ENCODE results near the gene TMEM242.

Gene TMEM242

GRCh38 chr6:157270916-157271315 lies 52.4 kb downstream of the TMEM242 start:
- DNase-seq: no peak

- DNase-seq: no peak
Measured at GRCh38 chr6:157270308-157270707, 53.0 kb downstream of the TMEM242 start.

GRCh38 chr6:157269261-157269794 lies 54.0 kb downstream of the TMEM242 start:
- DNase-seq: peak; percentile 70

GRCh38 chr6:157268835-157269234 lies 54.5 kb downstream of the TMEM242 start:
- no peak for DNase-seq

- no peak for DNase-seq
Measured at GRCh38 chr6:157268396-157268795, 54.9 kb downstream of the TMEM242 start.

GRCh38 chr6:157267654-157268053 lies 55.7 kb downstream of the TMEM242 start:
- no peak for DNase-seq

GRCh38 chr6:157267109-157267611 lies 56.2 kb downstream of the TMEM242 start:
- DNase-seq: no peak

GRCh38 chr6:157266274-157267101 lies 56.8 kb downstream of the TMEM242 start:
- no peak for DNase-seq

GRCh38 chr6:157265635-157266034 lies 57.7 kb downstream of the TMEM242 start:
- no peak for DNase-seq

GRCh38 chr6:157265186-157265585 lies 58.1 kb downstream of the TMEM242 start:
- no peak for DNase-seq

GRCh38 chr6:157264701-157265100 lies 58.6 kb downstream of the TMEM242 start:
- no peak for DNase-seq

- DNase-seq: no peak
Measured at GRCh38 chr6:157263881-157264397, 59.4 kb downstream of the TMEM242 start.

GRCh38 chr6:157263146-157263545 lies 60.2 kb downstream of the TMEM242 start:
- no peak for DNase-seq

- DNase-seq: no peak
Measured at GRCh38 chr6:157261606-157262005, 61.7 kb downstream of the TMEM242 start.

- DNase-seq: no peak
Measured at GRCh38 chr6:157260735-157261410, 62.4 kb downstream of the TMEM242 start.

GRCh38 chr6:157259443-157259842 lies 63.9 kb downstream of the TMEM242 start:
- no peak for DNase-seq

GRCh38 chr6:157258878-157259277 lies 64.4 kb downstream of the TMEM242 start:
- no peak for DNase-seq

- no peak for DNase-seq
Measured at GRCh38 chr6:157255079-157255478, 68.2 kb downstream of the TMEM242 start.

- no peak for DNase-seq
Measured at GRCh38 chr6:157254538-157254937, 68.8 kb downstream of the TMEM242 start.

- DNase-seq: no peak
Measured at GRCh38 chr6:157253699-157254098, 69.6 kb downstream of the TMEM242 start.

GRCh38 chr6:157253017-157253416 lies 70.3 kb downstream of the TMEM242 start:
- DNase-seq: no peak

- DNase-seq: no peak
Measured at GRCh38 chr6:157251586-157252247, 71.6 kb downstream of the TMEM242 start.

- DNase-seq: no peak
Measured at GRCh38 chr6:157249826-157250225, 73.5 kb downstream of the TMEM242 start.
